Uterus (tissue), 2 donors: ENCODE measurements around the gene AKNA.

Experiments used
- POLR2A ChIP-seq, 2 donors: fragments of 450-650 bp; IDR thresholded peaks; one replicate each; pipeline ENCODE4 v1.6.1; 2016; ENCODE audit warnings: antibody characterized with exemption in 2 of 2, mild to moderate bottlenecking in 1 of 2, moderate library complexity in 1 of 2
- TF ChIP-seq, protein P1 (sequence below), 4 experiments: fragments of 200-600 bp in 2 of 4; fragments of 450-650 bp in 2 of 4; sonication (generic) in 2 of 4; IDR thresholded peaks; one replicate each; pipeline ENCODE4 v1.5.1; 2016 to 2019; ENCODE audit warnings: antibody characterized with exemption in 4 of 4, mild to moderate bottlenecking in 2 of 4, moderate library complexity in 1 of 4

DNA sequence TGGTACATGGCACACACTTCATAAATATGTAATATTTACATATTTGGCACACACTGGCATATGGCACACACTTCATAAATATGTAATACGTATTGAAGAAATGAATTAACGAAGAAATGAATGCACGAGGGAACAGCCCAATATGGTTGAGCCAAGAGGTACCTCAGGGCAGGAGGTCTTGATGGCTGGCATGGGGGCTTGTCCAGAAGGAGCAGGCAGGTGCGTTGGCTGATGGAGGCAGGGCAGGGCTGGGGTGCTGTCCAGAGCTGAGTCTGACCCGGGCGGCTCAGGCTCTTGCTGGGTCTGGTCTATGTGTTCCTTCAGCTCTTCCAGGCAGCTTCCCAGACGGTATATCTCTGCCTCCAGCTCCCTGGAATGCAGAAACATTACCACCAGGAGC, 26.2 kb downstream of the AKNA start:
- TF ChIP-seq, protein P1, sequence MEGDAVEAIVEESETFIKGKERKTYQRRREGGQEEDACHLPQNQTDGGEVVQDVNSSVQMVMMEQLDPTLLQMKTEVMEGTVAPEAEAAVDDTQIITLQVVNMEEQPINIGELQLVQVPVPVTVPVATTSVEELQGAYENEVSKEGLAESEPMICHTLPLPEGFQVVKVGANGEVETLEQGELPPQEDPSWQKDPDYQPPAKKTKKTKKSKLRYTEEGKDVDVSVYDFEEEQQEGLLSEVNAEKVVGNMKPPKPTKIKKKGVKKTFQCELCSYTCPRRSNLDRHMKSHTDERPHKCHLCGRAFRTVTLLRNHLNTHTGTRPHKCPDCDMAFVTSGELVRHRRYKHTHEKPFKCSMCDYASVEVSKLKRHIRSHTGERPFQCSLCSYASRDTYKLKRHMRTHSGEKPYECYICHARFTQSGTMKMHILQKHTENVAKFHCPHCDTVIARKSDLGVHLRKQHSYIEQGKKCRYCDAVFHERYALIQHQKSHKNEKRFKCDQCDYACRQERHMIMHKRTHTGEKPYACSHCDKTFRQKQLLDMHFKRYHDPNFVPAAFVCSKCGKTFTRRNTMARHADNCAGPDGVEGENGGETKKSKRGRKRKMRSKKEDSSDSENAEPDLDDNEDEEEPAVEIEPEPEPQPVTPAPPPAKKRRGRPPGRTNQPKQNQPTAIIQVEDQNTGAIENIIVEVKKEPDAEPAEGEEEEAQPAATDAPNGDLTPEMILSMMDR (IDR thresholded peaks at IDR 0.05), result no peak
- no peak for TF ChIP-seq POLR2A (IDR thresholded peaks at IDR 0.05)
